Fibroblast of skin of left quadriceps (primary cell): Measurements from ENCODE around the gene FBLN2.
"Not testable (repeated sequence)": the region's sequence is repeated elsewhere in the genome, so short reads cannot be mapped to it uniquely, and the experiment has no call there.

Experiments used
- DNase-seq, 2 experiments: peaks; one replicate each; pipeline ENCODE4 v3.0.0-alpha.2; 2013; ENCODE audit warnings: low read depth in 2 of 2

The FBLN2 gene

DNA sequence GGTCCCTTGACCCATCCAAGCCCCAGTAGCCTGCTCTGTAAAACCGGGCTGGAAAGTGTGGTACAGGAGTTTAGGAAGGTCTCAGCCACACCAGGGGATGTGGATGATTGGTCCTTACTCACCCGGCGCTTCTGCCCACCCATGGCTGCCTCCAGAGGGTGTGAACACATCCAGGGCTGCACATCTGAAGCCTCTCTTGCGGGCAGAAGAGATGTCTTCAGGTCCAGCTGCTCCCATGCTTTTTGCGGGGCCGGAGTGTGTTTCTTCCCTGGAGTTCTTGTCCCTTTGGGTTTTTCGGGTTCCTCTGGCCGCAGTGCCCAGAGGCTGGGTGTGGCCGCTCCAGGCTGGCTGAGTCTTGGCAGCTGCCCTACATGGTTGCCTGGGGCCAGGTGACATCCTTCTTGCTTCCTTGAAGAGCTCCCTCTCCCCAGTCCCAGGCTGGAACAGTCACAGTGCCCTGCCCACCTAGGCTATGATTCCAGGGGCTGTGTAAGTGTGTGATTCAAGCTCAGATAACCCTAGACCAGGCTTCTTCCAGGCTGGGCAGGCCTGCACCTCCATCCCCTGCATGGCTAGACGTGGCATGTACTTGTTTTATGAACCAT lies 34.9 kb upstream of the FBLN2 start:
- DNase-seq: no peak

DNA sequence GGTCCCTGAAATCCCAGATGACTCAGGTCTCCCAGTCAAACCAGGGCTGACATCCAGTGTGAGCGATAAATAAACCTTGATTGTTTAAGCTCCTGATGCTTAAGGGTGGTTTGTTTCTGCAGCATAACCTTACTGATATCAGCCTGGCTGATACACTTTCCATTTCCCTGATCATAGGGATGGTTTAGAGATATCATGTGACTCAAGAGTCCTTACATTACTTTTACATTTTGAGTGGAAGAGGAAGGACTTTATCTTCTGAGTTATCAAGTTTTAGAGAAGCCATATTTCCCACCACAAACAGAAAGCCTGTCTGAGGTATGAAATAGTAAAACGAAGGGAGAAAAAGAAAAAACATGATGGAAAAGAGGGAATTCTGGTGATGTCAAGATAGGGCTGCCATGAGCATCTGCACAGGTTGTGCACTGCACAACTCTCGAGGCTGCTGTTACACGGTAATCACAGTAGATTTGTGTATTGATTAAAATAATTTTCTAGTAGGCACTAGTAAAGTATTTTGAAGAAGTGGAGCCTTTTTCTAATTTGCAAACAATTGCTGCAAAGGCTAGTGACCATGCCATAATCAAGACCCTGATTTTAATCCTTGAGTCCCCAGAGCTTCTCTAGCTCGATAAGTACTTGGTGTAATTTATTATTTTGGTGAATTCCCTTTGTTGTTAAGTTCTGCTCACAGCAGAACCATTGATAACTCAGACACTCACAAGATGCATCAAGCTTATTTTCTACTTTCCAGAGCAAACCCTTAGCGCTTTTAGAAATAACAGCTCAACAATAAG lies 34.1 kb upstream of the FBLN2 start:
- DNase-seq: no peak

- DNase-seq: no peak
These were observed 32.9 kb upstream of the FBLN2 start for GRCh38 chr3:13515786-13516759.

- DNase-seq: no peak
These were observed 32.2 kb upstream of the FBLN2 start for GRCh38 chr3:13516760-13517135.

DNA sequence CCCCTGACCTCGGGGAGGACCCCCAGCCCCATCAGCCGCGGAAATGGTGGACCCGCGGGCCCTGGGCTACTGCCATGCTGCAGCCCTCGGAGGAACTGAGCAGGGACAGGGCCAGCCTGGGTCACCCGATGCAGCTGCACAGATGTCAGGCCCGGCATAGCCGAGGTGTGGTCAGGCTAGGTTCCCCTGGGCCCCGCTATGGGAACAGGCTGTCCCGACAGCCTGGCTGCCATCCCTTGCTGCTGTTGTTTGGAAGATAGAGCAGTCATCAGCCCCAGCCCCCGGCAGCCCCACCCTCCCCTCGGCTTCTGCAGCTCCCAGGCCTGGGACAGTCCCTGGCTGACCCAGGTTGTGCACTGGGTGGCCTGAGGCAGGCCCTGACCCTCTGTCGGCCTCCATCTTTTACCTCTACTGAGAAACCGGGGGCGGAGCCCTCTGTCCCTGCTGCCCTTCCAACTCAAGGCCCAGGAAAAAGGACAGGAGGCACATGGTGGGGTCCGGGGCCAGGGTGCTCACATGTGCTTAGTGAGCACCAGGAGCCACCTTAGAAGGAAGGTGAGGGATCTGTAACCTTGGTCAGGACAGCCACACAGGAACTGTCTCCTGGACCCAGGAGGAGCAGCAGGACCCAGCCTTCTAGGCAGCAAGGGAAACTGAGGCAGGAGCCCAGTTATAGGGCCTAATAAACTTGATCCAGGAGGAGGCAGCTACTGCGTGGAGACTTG lies 31.5 kb upstream of the FBLN2 start:
- DNase-seq: no peak

DNA sequence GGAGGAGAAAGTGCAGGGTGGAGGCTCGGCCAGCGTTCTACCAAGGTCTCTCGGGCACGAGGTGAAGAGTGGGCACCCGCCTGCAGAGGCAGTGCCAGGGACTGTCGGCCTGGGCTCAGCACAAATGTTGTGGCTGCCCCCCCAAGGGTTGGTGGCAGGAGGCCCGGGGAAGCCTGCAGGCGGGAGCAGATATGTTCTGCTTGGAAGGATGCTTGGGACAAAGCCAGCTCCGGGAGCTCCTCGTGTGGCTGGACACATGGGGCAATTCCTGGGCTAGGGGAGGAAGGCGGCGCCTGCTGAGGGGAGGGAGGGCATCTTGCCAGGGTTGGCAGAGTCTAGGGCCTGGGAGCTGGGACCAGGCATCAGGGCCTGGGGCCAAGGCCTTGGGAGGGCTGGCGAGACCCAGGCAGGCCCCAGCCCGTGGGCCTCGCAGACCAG lies 30.4 kb upstream of the FBLN2 start:
- no peak for DNase-seq

DNA sequence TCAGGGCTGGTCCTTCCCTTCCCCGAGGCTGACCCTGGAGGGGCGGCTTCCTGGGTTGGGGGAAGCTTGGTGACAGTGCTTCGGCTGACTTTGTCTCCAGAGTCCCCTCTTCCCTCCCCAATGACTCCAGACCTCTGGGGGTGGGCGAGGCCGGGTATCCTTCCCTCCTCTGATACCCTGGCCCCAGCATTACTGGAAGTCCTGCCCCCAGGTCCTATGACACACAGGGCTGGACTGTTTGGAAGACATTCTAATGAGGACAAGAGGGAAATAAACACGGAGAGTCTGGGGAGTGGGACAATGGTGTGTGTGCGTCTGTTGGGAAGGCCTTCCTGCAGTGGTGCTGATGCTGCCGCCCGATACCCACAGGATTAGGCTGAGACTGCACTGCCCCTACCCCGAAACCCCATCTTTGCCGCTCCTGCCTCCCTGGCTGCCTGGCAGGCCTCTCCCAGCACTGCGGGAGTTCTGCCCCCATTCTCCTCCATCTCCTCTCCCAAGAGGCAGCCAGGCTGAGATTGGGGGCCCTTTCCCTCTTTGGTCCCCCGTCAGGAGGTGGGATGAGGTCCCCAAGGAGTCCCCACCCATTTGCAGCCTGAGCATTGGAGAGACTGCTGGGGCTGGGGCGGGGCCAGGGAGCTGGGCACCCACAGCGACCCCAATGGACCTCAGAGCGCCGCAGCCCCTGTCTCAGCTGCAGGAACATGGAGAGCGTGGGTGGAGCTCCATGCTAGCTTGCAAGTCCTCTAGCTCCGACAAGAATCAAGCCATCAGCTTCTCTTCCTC lies 29.7 kb upstream of the FBLN2 start:
- DNase-seq: no peak

DNA sequence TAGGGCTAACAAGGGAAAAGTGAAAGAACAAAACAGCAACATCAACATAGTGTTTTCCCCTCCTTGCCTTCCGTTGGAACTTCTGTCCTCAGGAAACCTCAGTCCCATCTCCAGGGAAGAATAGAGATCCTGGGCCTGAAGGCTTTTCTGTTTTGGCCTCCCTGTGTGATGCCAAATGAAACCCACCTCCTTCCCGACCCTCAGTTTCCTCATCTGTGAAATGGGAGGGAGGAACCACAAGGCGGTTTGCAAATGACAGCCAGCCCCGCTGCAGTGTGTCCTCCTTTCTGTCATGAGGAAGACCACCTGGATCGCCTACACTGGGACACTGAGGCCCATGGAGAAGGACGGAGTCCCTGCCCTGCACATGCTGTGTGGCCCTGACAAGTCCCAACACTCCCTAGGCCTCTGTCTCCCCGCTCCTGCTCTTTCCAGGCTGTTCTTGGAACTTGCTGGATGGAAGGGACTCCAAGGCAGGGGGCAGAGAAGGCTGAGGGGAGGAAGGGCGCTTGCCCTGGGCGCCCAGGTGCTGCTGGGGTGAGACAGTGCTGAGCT lies 28.5 kb upstream of the FBLN2 start:
- DNase-seq: no peak

DNA sequence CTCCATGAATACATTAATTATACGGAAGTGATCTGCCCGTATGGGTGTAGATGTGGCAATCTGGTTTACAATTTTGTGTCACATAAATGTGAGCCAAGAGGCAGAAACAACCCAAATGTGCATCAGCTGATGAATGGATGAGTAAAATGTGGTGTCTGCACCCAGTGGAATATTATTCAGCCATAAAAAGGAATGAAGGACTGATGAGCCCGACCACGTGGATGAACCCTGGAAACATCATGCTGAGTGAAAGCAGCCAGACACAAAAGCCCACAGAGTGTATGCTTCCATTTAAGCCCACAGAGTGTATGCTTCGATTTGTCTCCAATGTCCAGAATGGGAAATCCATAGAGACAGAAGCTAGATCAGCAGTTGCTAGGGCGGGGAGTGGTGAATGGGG lies 27.6 kb upstream of the FBLN2 start:
- DNase-seq: no peak

GRCh38 chr3:13521749-13522148 lies 27.2 kb upstream of the FBLN2 start:
- not testable (repeated sequence) for DNase-seq

DNA sequence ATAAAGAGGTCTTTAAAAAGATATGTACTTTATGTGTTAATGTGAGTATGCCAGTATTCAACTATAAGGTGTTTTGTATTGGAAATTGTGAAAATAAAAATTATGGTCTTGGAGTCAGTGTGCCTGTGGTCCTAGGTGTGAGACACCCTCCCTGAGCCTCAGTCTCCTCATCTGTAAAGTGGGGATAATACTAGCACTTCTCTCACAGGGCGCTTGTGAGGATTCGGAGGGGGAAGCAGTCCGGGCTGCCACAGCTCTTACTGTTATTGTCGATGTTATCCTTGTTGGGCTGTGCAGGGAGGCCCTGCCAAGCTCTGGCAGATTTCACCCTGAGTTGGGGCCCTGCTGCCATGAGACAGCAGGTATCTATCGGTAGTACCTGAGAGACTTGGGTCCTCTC lies 26.7 kb upstream of the FBLN2 start:
- DNase-seq: no peak

DNA sequence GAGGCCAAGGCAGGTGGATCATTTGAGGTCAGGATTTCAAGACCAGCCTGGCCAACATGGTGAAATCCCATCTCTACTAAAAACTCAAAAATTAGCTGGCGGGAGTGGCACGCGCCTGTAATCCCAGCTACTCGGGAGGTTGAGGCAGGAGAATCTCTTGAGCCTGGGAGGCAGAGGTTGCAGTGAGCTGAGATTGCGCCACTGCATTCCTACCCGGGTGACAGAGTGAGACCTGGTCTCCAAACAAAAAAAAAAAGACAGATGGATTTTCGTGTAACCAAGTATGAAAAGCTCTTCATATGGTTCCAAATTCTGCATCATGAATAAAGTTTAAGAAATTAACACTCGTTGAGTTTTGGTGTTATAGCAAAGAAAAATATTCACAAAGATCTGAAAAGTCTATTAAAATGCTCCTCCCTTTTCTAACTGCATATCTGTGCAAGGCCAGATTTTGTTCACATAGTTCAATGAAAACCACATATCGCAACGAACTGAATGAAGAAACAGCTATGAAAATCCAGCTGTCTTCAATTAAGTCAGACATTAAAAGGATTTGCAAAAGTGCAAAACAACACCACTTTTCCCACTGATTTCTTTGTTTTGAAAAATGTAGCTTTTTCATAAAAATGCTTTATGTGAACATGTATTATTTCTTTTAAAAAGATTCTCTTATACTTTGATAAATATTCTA lies 23.8 kb upstream of the FBLN2 start:
- DNase-seq: peak; percentile 76 to 77

DNA sequence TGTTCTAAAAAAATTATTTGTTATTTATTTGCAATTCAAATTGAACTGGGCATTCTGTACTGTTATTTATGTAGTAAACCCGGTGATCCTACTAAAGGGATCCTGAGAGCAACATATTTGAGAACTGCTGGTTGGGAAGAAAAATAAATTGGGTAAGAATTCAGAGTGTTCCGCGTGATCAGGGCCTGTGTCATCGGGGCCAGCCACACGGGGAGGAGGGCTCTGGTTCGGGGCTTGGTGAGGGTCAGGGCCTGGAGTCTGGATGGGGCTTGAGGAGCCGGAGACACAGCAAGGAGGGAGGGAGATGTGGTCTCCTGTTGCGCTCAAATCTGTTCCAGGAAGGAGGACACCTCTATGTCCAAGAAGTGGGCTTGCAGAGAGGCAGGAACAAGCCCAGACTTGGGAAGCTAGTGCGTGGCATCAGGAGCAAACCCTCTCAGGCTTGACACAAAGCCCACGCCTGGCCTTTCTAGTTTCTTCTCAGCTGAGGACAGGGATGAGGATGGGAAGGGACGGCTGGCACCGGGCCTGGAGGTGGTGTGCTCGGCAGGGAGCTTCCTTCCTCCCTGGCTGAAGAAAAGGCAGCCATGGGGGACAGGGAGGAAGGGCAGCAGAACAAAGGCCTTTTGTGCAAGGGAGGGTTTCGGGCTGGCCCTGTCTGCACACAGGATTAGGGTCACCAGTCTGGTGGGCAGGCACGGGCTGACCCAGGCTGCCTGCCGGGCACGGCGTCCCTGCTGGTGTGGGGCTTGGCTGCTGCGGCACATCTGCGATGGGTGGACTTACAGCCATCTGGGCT lies 22.9 kb upstream of the FBLN2 start:
- DNase-seq: no peak

- no peak for DNase-seq
These were observed 22.3 kb upstream of the FBLN2 start for GRCh38 chr3:13526626-13526949.

DNA sequence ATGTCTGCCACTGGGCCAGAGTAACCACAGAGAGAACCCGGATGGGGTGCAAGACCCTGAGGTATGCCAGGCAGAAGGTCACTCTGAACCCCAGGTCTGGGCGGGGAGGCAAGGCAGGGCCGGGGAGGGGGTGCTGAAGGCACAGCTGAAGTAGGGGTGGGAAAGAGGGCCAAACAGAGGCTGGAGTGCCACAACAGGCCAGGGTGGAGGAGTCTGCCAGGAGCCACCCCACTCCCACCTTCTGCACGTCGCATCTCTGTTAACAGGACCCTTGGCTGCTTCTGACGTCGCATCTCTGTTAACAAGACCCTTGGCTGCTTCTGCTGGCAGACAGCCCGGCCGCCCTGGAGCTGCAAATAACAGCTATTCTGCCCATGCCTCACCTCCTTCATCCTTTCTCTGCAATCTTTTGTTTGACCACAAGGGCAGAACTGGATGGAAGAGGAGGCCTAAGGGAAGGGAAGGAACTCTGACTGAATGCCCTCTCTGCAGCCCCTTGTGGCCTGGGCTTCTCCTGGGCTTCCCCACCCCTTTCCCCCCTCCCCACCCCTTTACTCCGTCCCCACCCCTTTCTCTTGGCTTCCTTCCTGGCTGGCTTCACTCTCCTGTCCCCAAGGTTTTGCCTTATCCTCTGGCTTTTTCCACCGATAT lies 20.6 kb upstream of the FBLN2 start:
- DNase-seq: no peak

GRCh38 chr3:13529196-13530112 lies 19.5 kb upstream of the FBLN2 start:
- no peak for DNase-seq

DNA sequence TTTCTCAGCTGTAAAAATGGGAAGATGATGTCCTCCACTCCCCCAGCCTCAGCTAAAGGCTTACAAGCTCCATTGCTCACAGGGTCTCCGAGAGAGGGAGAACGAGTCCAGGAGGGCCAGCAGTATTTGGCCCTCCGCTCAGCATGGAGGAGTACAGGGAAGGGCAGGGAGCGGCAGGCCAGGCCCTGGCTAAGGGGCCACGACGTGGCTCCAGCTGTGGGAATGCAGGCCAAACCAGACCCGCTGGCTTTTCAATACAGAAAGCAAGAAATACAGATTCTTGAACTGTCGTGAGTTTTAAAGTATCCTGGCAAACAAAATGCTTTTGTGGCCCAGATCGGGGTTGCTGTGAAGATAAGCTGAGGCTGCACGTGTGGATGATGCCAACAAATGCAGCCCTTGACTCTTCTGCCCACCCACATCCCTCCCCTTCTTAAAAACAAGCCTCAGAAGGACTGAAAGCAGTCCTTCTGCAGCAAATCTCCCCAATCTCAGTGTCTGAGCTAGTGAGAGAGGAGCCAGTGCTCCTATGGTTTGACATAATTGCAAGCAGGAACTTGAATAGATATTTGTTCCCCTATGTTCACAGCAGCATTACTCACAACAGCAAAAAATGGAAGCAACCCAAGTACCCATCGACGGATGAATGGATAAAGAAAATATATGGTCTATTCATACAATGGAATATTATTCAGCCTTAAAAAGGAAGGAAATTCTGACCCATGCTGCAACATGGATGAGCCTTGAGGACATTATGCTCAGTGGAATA lies 18.5 kb upstream of the FBLN2 start:
- no peak for DNase-seq
